GM21619 (cell line): Measurements from ENCODE around the gene FBXW8.

Experiments used
- ATAC-seq: cut with Tn5 transposase; IDR thresholded peaks from one replicate; pipeline ENCODE4 v1.9.1; 2021; ENCODE audit not compliant: unreplicated experiment

Gene FBXW8

GRCh38 chr12:116954710-116955381 is 44.1 kb downstream of the FBXW8 start:
- no peak for ATAC-seq

GRCh38 chr12:116955382-116956021 is 44.8 kb downstream of the FBXW8 start:
- ATAC-seq: no peak

- no peak for ATAC-seq
Observed at GRCh38 chr12:116958402-116959197, 47.9 kb downstream of the FBXW8 start.

- no peak for ATAC-seq
Observed at GRCh38 chr12:116959198-116959460, 48.4 kb downstream of the FBXW8 start.

- peak; percentile 99 for ATAC-seq
Observed at GRCh38 chr12:116959845-116960514, 49.2 kb downstream of the FBXW8 start.

- ATAC-seq: peak; percentile 37
Observed at GRCh38 chr12:116962197-116962596, 51.4 kb downstream of the FBXW8 start.

- ATAC-seq: no peak
Observed at GRCh38 chr12:116962783-116963356, 52.1 kb downstream of the FBXW8 start.

GRCh38 chr12:116964054-116965050 is 53.6 kb downstream of the FBXW8 start:
- ATAC-seq: no peak

GRCh38 chr12:116968986-116969385 is 58.2 kb downstream of the FBXW8 start:
- ATAC-seq: no peak

- ATAC-seq: no peak
Observed at GRCh38 chr12:116969615-116970585, 59.1 kb downstream of the FBXW8 start.

- no peak for ATAC-seq
Observed at GRCh38 chr12:116971222-116971621, 60.5 kb downstream of the FBXW8 start.

GRCh38 chr12:116975779-116976393 is 65.1 kb downstream of the FBXW8 start:
- no peak for ATAC-seq

- peak; percentile 66 for ATAC-seq
Observed at GRCh38 chr12:116977465-116978380, 67.0 kb downstream of the FBXW8 start.

GRCh38 chr12:116978791-116979508 is 68.2 kb downstream of the FBXW8 start:
- no peak for ATAC-seq

GRCh38 chr12:116980083-116980482 is 69.3 kb downstream of the FBXW8 start:
- ATAC-seq: no peak

- ATAC-seq: no peak
Observed at GRCh38 chr12:116982791-116983411, 72.2 kb downstream of the FBXW8 start.
